PC-3 (cell line): Measurements from ENCODE around the gene KBTBD12. TPM values are rescaled to one million over a fixed set of nuclear protein-coding genes. Genes with fewer than 3 reads are reported as not detected.

Experiments used
- ATAC-seq: fragments of 200-7000 bp; cut with Tn5 transposase; 2 replicates; pipeline ENCODE4 v1.9.1; 2020; ENCODE audit warnings: mild to moderate bottlenecking, moderate library complexity
- BruUV-seq: library from RNA; stranded (reverse); fragments of 400-500 nt; replicated peaks from 2 replicates; lab custom pipeline; 2021; lab: Mats Ljungman, UMichigan
- CTCF ChIA-PET: fragments of 300-600 bp; sonication (Branson Sonifier 250); formaldehyde crosslinking; loops from one replicate; lab custom pipeline; 2022; ENCODE audit warnings: antibody characterized with exemption; lab: Charles Lee
- POLR2A ChIA-PET: fragments of 300-600 bp; sonication (Branson Sonifier 250); formaldehyde crosslinking; loops from one replicate; lab custom pipeline; 2022; ENCODE audit warnings: antibody characterized with exemption; ENCODE audit not compliant: unreplicated experiment; lab: Charles Lee
- DNase-seq: peaks from one replicate; pipeline ENCODE4 v3.0.0-alpha.2; 2015
- H2AFZ ChIP-seq: fragments of 300-600 bp; sonication (generic); 2 replicates; pipeline ENCODE4 v1.6.0; 2016; ENCODE audit warnings: antibody characterized with exemption, low read length
- H3F3A ChIP-seq: fragments of 300-600 bp; sonication (generic); one replicate; pipeline ENCODE4 v1.6.0; 2017; ENCODE audit warnings: antibody characterized with exemption, low read length, control low read depth, mild to moderate bottlenecking; ENCODE audit not compliant: unreplicated experiment
- H3K27ac ChIP-seq: fragments of 300-600 bp; sonication (generic); 2 replicates; pipeline ENCODE4 v1.5.1; 2016; ENCODE audit warnings: mild to moderate bottlenecking, low read length
- H3K27me3 ChIP-seq: fragments of 300-600 bp; sonication (generic); 2 replicates; pipeline ENCODE4 v1.6.1; 2016; ENCODE audit warnings: low read length, mixed read lengths
- H3K36me3 ChIP-seq: fragments of 300-600 bp; sonication (generic); 2 replicates; pipeline ENCODE4 v1.6.1; 2016; ENCODE audit warnings: low read depth, mixed run types, low read length, mixed read lengths
- H3K4me1 ChIP-seq: fragments of 300-600 bp; sonication (generic); 2 replicates; pipeline ENCODE4 v1.5.1; 2016; ENCODE audit warnings: low read length; ENCODE audit not compliant: insufficient read depth
- H3K4me2 ChIP-seq: fragments of 300-600 bp; sonication (generic); 2 replicates; pipeline ENCODE4 v1.6.0; 2016; ENCODE audit warnings: low read length
- H3K4me3 ChIP-seq: fragments of 300-600 bp; sonication (generic); 2 replicates; pipeline ENCODE4 v1.5.1; 2016; ENCODE audit warnings: mild to moderate bottlenecking, low read length, mixed read lengths
- H3K79me2 ChIP-seq: fragments of 300-600 bp; sonication (generic); 2 replicates; pipeline ENCODE4 v1.6.1; 2017; ENCODE audit warnings: low read length, mixed read lengths
- H3K9ac ChIP-seq: fragments of 300-600 bp; sonication (generic); 2 replicates; pipeline ENCODE4 v1.6.0; 2016; ENCODE audit warnings: mild to moderate bottlenecking, low read length
- H3K9me2 ChIP-seq: fragments of 300-600 bp; sonication (generic); replicated peaks from 2 replicates; pipeline ENCODE4 v1.6.1; 2016; ENCODE audit warnings: mixed run types, low read length, mixed read lengths
- H3K9me3 ChIP-seq: fragments of 300-600 bp; sonication (generic); 2 replicates; pipeline ENCODE4 v1.6.1; 2016; ENCODE audit warnings: low read length, mixed read lengths
- H4K20me1 ChIP-seq: fragments of 300-600 bp; sonication (generic); 2 replicates; pipeline ENCODE4 v1.6.1; 2016; ENCODE audit warnings: low read length, mixed read lengths
- EZH2 ChIP-seq: fragments of 300-600 bp; sonication (generic); IDR thresholded peaks from one replicate; pipeline ENCODE4 v1.6.1; 2017; ENCODE audit warnings: antibody characterized with exemption, mild to moderate bottlenecking, low read length; ENCODE audit not compliant: unreplicated experiment
- EZH2phosphoT487 ChIP-seq: fragments of 300-600 bp; sonication (generic); IDR thresholded peaks from 2 replicates; pipeline ENCODE4 v1.6.1; 2018; ENCODE audit warnings: mild to moderate bottlenecking, antibody characterized with exemption, low read length, borderline replicate concordance
- intact Hi-C: fragments of 100-400 bp; cut with micrococcal nuclease; formaldehyde crosslinking; loops from 2 replicates; pipeline ENCODE4 v1.9.0; 2023
- total RNA-seq: library from RNA; depleted of rRNA; stranded (reverse); fragments of >200 nt; gene quantifications from 2 replicates; pipeline ENCODE4 v1.2.3, GENCODE V29; 2014
- TF ChIP-seq, protein P1 (sequence below): fragments of 300-600 bp; sonication (generic); conservative IDR thresholded peaks from 2 replicates; pipeline ENCODE4 v1.5.1; 2017; ENCODE audit warnings: antibody characterized with exemption, low read depth, mild to moderate bottlenecking, low read length

Gene KBTBD12
- total RNA-seq, 1 experiment from 2014 or later: not detected

DNA sequence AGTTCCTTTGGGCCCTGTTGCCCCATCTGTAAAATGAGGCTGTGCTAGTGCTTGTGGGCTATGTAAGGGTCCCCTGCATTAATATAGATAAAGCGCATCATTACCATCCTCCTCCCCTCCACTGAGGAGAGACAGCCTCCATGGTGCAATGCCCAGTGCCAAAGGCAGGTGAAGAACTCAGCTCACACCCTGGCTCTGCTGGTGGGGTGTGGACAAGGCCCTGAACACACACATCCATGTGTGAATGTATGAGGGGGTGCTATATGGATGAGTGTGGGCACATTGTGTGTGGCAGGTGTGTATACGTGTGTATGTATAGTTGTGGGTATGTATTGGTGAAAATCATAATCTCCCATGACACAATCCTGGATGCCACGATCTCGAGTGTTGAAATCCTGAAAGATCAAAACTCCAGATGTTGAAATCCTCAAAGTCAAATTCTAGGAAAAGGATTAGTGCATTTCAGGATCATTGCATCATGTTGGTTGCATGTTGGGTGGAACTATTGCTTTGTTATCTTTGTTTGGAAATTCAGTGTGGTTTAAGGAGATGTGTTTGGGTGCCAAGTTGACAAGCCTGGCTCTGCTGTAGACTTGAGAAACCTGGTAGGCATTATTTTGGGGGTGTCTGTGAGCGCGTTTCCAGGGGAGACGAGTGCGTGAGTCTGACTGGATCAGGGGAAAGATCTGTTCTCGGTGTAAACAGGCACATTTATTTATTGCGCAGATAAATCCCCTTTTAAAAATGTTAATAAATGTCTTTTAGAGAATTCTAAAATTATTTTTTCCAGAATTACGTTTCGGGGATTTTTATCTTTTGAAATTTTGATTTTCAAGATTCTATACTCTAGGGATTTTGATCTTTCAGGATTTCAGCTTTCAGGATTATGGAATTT lies 95.2 kb downstream of the KBTBD12 start:
- Histone ChIP-seq H3K4me1 (peaks cover 4% of the 10 kb centered on the region), H3K79me2 (no peaks in the 10 kb centered on the region), H3K36me3 (no peaks in the 10 kb centered on the region), H3K9ac (no peak overlapping the region), H3K4me3 (no peak overlapping the region), H4K20me1 (no peaks in the 10 kb centered on the region), H3K4me2 (no peak overlapping the region), H3F3A (no peaks in the 10 kb centered on the region), H3K9me2 (no peaks in the 10 kb centered on the region), H3K9me3 (no peaks in the 10 kb centered on the region), H2AFZ (no peak overlapping the region), H3K27ac (no peak overlapping the region), H3K27me3 (no peaks in the 10 kb centered on the region)
- TF ChIP-seq, protein P1, sequence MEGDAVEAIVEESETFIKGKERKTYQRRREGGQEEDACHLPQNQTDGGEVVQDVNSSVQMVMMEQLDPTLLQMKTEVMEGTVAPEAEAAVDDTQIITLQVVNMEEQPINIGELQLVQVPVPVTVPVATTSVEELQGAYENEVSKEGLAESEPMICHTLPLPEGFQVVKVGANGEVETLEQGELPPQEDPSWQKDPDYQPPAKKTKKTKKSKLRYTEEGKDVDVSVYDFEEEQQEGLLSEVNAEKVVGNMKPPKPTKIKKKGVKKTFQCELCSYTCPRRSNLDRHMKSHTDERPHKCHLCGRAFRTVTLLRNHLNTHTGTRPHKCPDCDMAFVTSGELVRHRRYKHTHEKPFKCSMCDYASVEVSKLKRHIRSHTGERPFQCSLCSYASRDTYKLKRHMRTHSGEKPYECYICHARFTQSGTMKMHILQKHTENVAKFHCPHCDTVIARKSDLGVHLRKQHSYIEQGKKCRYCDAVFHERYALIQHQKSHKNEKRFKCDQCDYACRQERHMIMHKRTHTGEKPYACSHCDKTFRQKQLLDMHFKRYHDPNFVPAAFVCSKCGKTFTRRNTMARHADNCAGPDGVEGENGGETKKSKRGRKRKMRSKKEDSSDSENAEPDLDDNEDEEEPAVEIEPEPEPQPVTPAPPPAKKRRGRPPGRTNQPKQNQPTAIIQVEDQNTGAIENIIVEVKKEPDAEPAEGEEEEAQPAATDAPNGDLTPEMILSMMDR: no peak
- no peak for TF ChIP-seq EZH2
- no peak for TF ChIP-seq EZH2phosphoT487
- no peak for ATAC-seq
- ChIA-PET POLR2A (no interaction called here), CTCF (interaction anchor here (1.2 kb wide), 1 partner anchor 48 kb away, joined by 3 read pairs; no protein-coding TSS in a partner anchor)
- no TSS peak for BruUV-seq
- intact Hi-C loops: loop anchor here (2.0 to 10.0 kb wide), 2 partner anchors 41 to 125 kb away; no protein-coding TSS in a partner anchor
- no peak for DNase-seq

GRCh38 chr3:128011140-128011539 lies 96.1 kb downstream of the KBTBD12 start:
- CTCF ChIA-PET: interaction anchor here (0.5 to 0.7 kb wide), 2 partner anchors 10 to 353 kb away, joined by 6 to 10 read pairs; no protein-coding TSS in a partner anchor
- peak overlapping the region; percentile 85 for H2AFZ ChIP-seq
- H3K27me3 ChIP-seq: no peaks in the 10 kb centered on the region
- no peaks in the 10 kb centered on the region for H4K20me1 ChIP-seq
- peaks cover 4% of the 10 kb centered on the region for H3K4me1 ChIP-seq
- no peaks in the 10 kb centered on the region for H3K9me3 ChIP-seq
- peak overlapping the region; percentile 9; the same call in 1 of the 2 replicates for H3K4me3 ChIP-seq
- H3K9ac ChIP-seq: no peak overlapping the region
- ATAC-seq: peak; percentile 98
- no peaks in the 10 kb centered on the region for H3K36me3 ChIP-seq
- POLR2A ChIA-PET: no interaction called here
- no peaks in the 10 kb centered on the region for H3K9me2 ChIP-seq
- BruUV-seq: no TSS peak
- no peaks in the 10 kb centered on the region for H3K79me2 ChIP-seq
- peak; percentile 70 for DNase-seq
- H3F3A ChIP-seq: no peaks in the 10 kb centered on the region
- H3K4me2 ChIP-seq: peak overlapping the region; percentile 45
- no peak overlapping the region for H3K27ac ChIP-seq
- TF ChIP-seq, protein P1: peak; percentile 75
- no peak for TF ChIP-seq EZH2phosphoT487
- intact Hi-C loops: loop anchor here (2.0 to 10.0 kb wide), 2 partner anchors 40 to 124 kb away; no protein-coding TSS in a partner anchor
